HepG2 (cell line): ENCODE data around the gene DPY30. TPM values are rescaled to one million over a fixed set of nuclear protein-coding genes. Genes with fewer than 3 reads are reported as not detected.

Source experiments
- ATAC-seq: fragments of 200-7000 bp; cut with Tn5 transposase; 3 replicates; pipeline ENCODE4 v1.9.1; 2020; ENCODE audit warnings: mild to moderate bottlenecking, moderate library complexity
- BruUV-seq: library from RNA; stranded (reverse); fragments of 400-500 nt; replicated peaks from 2 replicates; lab custom pipeline; 2021; lab: Mats Ljungman, UMichigan
- CTCF ChIA-PET: fragments of 300-600 bp; formaldehyde crosslinking; extraction: SDS; loops from one replicate; lab custom pipeline; 2021; ENCODE audit warnings: low total read pairs, inconsistent platforms, low intra/inter-chr PET ratio; lab: Yijun Ruan, JAX
- POLR2A ChIA-PET: fragments of 350-600 bp; sonication (Branson Sonifier 250); formaldehyde crosslinking; loops from one replicate; lab custom pipeline; 2020; ENCODE audit warnings: antibody characterized with exemption, inconsistent platforms; lab: Yijun Ruan, JAX
- DNase-seq: peaks from one replicate; pipeline ENCODE4 v3.0.0-alpha.2; 2015; ENCODE audit warnings: low spot score
- FAIRE-seq: peaks from 3 replicates; lab custom pipeline; 2011; peaks lifted over from hg19 to GRCh38; lab: Jason Lieb, UNC
- H2AFZ ChIP-seq: one replicate; pipeline ENCODE4 v1.6.1; 2011; ENCODE audit warnings: low read length, inconsistent platforms
- H3K27ac ChIP-seq: fragments of 300-600 bp; 3 replicates; pipeline ENCODE4 v1.8.0; 2011; ENCODE audit warnings: mixed run types, mild to moderate bottlenecking, mixed read lengths, low read length, inconsistent platforms; ENCODE audit not compliant: insufficient read depth; ENCODE audit errors: extremely low read length
- H3K27me3 ChIP-seq, 2 experiments: fragments of 200-600 bp in 1 of 2; 2 replicates in 1 of 2; 3 replicates in 1 of 2; pipeline versions ENCODE4 v1.6.0 to v1.8.0; 2011; ENCODE audit warnings: low read length in 2 of 2, mild to moderate bottlenecking in 2 of 2, moderate library complexity in 2 of 2, inconsistent platforms in 1 of 2; ENCODE audit not compliant: insufficient read depth in 2 of 2, control insufficient read depth in 1 of 2
- H3K36me3 ChIP-seq, 2 experiments: fragments of 200-600 bp in 1 of 2; replicated peaks in 1 of 2; 2 replicates in 1 of 2; 3 replicates in 1 of 2; pipeline versions ENCODE4 v1.5.1 to v1.8.0; 2011; ENCODE audit warnings: low read length in 2 of 2, inconsistent platforms in 1 of 2; ENCODE audit not compliant: insufficient read depth in 2 of 2, control insufficient read depth in 1 of 2
- H3K4me1 ChIP-seq: 2 replicates; pipeline ENCODE4 v1.5.1; 2012; ENCODE audit warnings: low read length, inconsistent platforms; ENCODE audit not compliant: insufficient read depth
- H3K4me2 ChIP-seq: 2 replicates; pipeline ENCODE4 v1.6.0; 2011; ENCODE audit warnings: low read depth, low read length, inconsistent platforms
- H3K4me3 ChIP-seq, 3 experiments: fragments of 200-600 bp in 1 of 3; sonication (generic), shearing (Covaris generic) in 1 of 3; replicated peaks in 1 of 3; 2 replicates each; pipeline ENCODE4 v1.5.1; 2011 to 2016; ENCODE audit warnings: low read length in 3 of 3, inconsistent platforms in 2 of 3, low read depth in 2 of 3, mild to moderate bottlenecking in 2 of 3, control low read depth in 1 of 3, mixed read lengths in 1 of 3; ENCODE audit not compliant: insufficient read depth in 1 of 3
- H3K79me2 ChIP-seq: one replicate; pipeline ENCODE4 v1.6.1; 2011; ENCODE audit warnings: low read length, inconsistent platforms; ENCODE audit not compliant: insufficient read depth
- H3K9ac ChIP-seq: 2 replicates; pipeline ENCODE4 v1.6.0; 2011; ENCODE audit warnings: mild to moderate bottlenecking, low read depth, low read length, inconsistent platforms; ENCODE audit not compliant: insufficient read depth
- H3K9me3 ChIP-seq: 2 replicates; pipeline ENCODE4 v1.5.1; 2012; ENCODE audit warnings: mild to moderate bottlenecking, low read length
- H4K20me1 ChIP-seq: 2 replicates; pipeline ENCODE4 v1.6.0; 2011; ENCODE audit warnings: inconsistent platforms, mild to moderate bottlenecking, low read length, moderate library complexity; ENCODE audit not compliant: insufficient read depth
- FOXA3 ChIP-seq: IDR thresholded peaks from 2 replicates; pipeline ENCODE4 v1.6.1; 2016; ENCODE audit warnings: missing genetic modification reagents, missing compliant biosample characterization
- GRHL1 ChIP-seq: sonication (generic); formaldehyde crosslinking; conservative IDR thresholded peaks from 2 replicates; pipeline ENCODE4 v1.8.0; 2022; ENCODE audit warnings: missing genetic modification reagents
- HNF4G ChIP-seq, 2 experiments: sonication (generic) in 1 of 2; formaldehyde crosslinking in 1 of 2; IDR thresholded peaks; 2 replicates each; pipeline versions ENCODE4 v1.4.0 to v1.6.1; 2011 to 2020; ENCODE audit warnings: borderline replicate concordance in 2 of 2, low read depth in 2 of 2, mild to moderate bottlenecking in 2 of 2, low read length in 1 of 2, missing genetic modification reagents in 1 of 2, moderate library complexity in 1 of 2
- KDM4B ChIP-seq: sonication (generic); formaldehyde crosslinking; IDR thresholded peaks from 2 replicates; pipeline ENCODE4 v1.4.0; 2020; ENCODE audit warnings: missing genetic modification reagents
- KLF15 ChIP-seq: sonication (generic); formaldehyde crosslinking; IDR thresholded peaks from 2 replicates; pipeline ENCODE4 v1.8.1; 2023; ENCODE audit warnings: borderline replicate concordance, mild to moderate bottlenecking, inconsistent platforms, missing genetic modification reagents, mixed read lengths
- TBX2 ChIP-seq: sonication (generic); formaldehyde crosslinking; IDR thresholded peaks from 2 replicates; pipeline ENCODE4 v1.5.0; 2020; ENCODE audit warnings: missing genetic modification reagents, mild to moderate bottlenecking, borderline replicate concordance
- ZNF10 ChIP-seq: sonication (generic); formaldehyde crosslinking; IDR thresholded peaks from 2 replicates; pipeline ENCODE4 v1.4.0; 2020; ENCODE audit warnings: mild to moderate bottlenecking, low read depth, missing genetic modification reagents, borderline replicate concordance
- ZNF160 ChIP-seq: sonication (generic); formaldehyde crosslinking; IDR thresholded peaks from 2 replicates; pipeline ENCODE4 v1.8.0; 2022; ENCODE audit warnings: mild to moderate bottlenecking, inconsistent platforms, missing genetic modification reagents
- ZNF224 ChIP-seq: sonication (generic); formaldehyde crosslinking; IDR thresholded peaks from 2 replicates; pipeline ENCODE4 v1.5.0; 2020; ENCODE audit warnings: mild to moderate bottlenecking, missing genetic modification reagents
- ZNF33A ChIP-seq: sonication (generic); formaldehyde crosslinking; IDR thresholded peaks from 2 replicates; pipeline ENCODE4 v1.5.1; 2020; ENCODE audit warnings: missing genetic modification reagents, mild to moderate bottlenecking, moderate library complexity, borderline replicate concordance
- ZNF383 ChIP-seq: sonication (generic); formaldehyde crosslinking; IDR thresholded peaks from 2 replicates; pipeline ENCODE4 v1.4.0; 2020; ENCODE audit warnings: missing genetic modification reagents, mild to moderate bottlenecking, borderline replicate concordance
- ZNF552 ChIP-seq: sonication (generic); formaldehyde crosslinking; IDR thresholded peaks from 2 replicates; pipeline ENCODE4 v1.9.0; 2022; ENCODE audit warnings: missing genetic modification reagents, mild to moderate bottlenecking, borderline replicate concordance
- WGBS: methylation state at CpG from one replicate; pipeline ENCODE4 v1.1.6; 2017; ENCODE audit warnings: low lambda C conversion rate; 5-methylcytosine and 5-hydroxymethylcytosine counted together
- in situ Hi-C: cut with HindIII; loops from 2 replicates; pipeline ENCODE4 v1.10.0; 2017; ENCODE audit warnings: low pct_unique_long_range_greater_than_20kb; ENCODE audit not compliant: extremely low pct_ligation_motif_present
- intact Hi-C: fragments of 100-400 bp; cut with micrococcal nuclease; formaldehyde crosslinking; loops from one replicate; pipeline ENCODE4 v1.10.0; 2022; ENCODE audit not compliant: unreplicated experiment
- polyA plus RNA-seq, 8 experiments: library from polyadenylated mRNA; depleted of rRNA in 3 of 8; stranded (reverse) in 7 of 8; unstranded in 1 of 8; fragments of >200 nt; fragmentation: Illumina TruSeq in 4 of 8; extraction: Trizol in 4 of 8; gene quantifications; 2 replicates each; pipeline versions ENCODE4 v1.2.1 to v1.2.3, GENCODE V29; 2011 to 2016; ENCODE audit warnings: low read depth in 4 of 8, missing spikeins in 1 of 8, mixed read lengths in 1 of 8; ENCODE audit not compliant: insufficient read depth in 1 of 8
- total RNA-seq, 5 experiments: library from RNA; depleted of rRNA; stranded (reverse); fragments of >200 nt; fragmentation: Illumina TruSeq; extraction: Trizol; gene quantifications; 2 replicates each; pipeline ENCODE4 v1.2.3, GENCODE V29; 2016; ENCODE audit warnings: low read depth in 1 of 5
- TF ChIP-seq, protein P1 (sequence below): sonication (generic); formaldehyde crosslinking; IDR thresholded peaks from 2 replicates; pipeline ENCODE4 v1.5.0; 2020; ENCODE audit warnings: mild to moderate bottlenecking, missing genetic modification reagents
- TF ChIP-seq, protein P2 (sequence below): sonication (generic); formaldehyde crosslinking; IDR thresholded peaks from 2 replicates; pipeline ENCODE4 v1.5.1; 2020; ENCODE audit warnings: mild to moderate bottlenecking, missing genetic modification reagents
- TF ChIP-seq, protein P3 (sequence below): sonication (generic); formaldehyde crosslinking; IDR thresholded peaks from 2 replicates; pipeline ENCODE4 v1.5.0; 2020; ENCODE audit warnings: missing genetic modification reagents

The DPY30 gene
- total and polyA plus RNA-seq, 2 of the 13 experiments (the other 11 are each of a cell fraction or from before 2014, with no cell fraction given) = 98.1 to 118 TPM

GRCh38 chr2:32060266-32060665, 20.7 kb upstream of the DPY30 start:
- BruUV-seq = no TSS peak
- ChIA-PET POLR2A (interaction anchor here (2.9 kb wide), 1 partner anchor 21 kb away, joined by 8 read pairs; the partner anchor contains the start of gene DPY30), CTCF (no interaction called here)
- FAIRE-seq (no peak), ATAC-seq (no peak), DNase-seq (no peak)
- intact Hi-C loops (loop anchor here (5.0 to 10.0 kb wide), 2 partner anchors 135 to 267 kb away; no protein-coding TSS in a partner anchor), in situ Hi-C loops (no loop called here)
- Histone ChIP-seq H3K4me3 (no peak overlapping the region), H3K27ac (no peak overlapping the region), H4K20me1 (no peaks in the 10 kb centered on the region), H3K4me2 (no peak overlapping the region), H2AFZ (no peak overlapping the region), H3K27me3 (no peaks in the 10 kb centered on the region; a peak in 1 of 5 replicates), H3K79me2 (peaks cover 8% of the 10 kb centered on the region), H3K4me1 (peaks cover 26% of the 10 kb centered on the region), H3K9me3 (no peaks in the 10 kb centered on the region), H3K9ac (no peak overlapping the region), H3K36me3 (no peaks in the 10 kb centered on the region)
- TF ChIP-seq, protein P1, sequence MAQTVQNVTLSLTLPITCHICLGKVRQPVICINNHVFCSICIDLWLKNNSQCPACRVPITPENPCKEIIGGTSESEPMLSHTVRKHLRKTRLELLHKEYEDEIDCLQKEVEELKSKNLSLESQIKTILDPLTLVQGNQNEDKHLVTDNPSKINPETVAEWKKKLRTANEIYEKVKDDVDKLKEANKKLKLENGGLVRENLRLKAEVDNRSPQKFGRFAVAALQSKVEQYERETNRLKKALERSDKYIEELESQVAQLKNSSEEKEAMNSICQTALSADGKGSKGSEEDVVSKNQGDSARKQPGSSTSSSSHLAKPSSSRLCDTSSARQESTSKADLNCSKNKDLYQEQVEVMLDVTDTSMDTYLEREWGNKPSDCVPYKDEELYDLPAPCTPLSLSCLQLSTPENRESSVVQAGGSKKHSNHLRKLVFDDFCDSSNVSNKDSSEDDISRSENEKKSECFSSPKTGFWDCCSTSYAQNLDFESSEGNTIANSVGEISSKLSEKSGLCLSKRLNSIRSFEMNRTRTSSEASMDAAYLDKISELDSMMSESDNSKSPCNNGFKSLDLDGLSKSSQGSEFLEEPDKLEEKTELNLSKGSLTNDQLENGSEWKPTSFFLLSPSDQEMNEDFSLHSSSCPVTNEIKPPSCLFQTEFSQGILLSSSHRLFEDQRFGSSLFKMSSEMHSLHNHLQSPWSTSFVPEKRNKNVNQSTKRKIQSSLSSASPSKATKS (CRISPR knock-in tag) = no peak
- no peak for TF ChIP-seq KLF15 (CRISPR knock-in tag)
- TF ChIP-seq, protein P2, sequence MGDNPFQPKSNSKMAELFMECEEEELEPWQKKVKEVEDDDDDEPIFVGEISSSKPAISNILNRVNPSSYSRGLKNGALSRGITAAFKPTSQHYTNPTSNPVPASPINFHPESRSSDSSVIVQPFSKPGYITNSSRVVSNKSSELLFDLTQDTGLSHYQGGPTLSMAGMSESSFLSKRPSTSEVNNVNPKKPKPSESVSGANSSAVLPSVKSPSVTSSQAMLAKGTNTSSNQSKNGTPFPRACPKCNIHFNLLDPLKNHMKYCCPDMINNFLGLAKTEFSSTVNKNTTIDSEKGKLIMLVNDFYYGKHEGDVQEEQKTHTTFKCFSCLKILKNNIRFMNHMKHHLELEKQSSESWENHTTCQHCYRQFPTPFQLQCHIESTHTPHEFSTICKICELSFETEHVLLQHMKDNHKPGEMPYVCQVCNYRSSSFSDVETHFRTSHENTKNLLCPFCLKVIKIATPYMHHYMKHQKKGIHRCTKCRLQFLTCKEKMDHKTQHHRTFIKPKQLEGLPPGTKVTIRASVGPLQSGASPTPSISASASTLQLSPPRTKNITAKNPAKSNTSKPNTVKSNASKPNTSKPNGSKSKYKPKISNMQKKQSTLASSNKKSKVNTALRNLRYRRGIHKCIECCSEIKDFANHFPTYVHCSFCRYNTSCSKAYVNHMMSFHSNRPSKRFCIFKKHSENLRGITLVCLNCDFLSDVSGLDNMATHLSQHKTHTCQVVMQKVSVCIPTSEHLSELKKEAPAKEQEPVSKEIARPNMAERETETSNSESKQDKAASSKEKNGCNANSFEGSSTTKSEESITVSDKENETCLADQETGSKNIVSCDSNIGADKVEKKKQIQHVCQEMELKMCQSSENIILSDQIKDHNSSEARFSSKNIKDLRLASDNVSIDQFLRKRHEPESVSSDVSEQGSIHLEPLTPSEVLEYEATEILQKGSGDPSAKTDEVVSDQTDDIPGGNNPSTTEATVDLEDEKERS (CRISPR knock-in tag) = no peak
- TF ChIP-seq KDM4B (CRISPR knock-in tag) = no peak
- no peak for TF ChIP-seq ZNF552 (CRISPR knock-in tag)
- TF ChIP-seq, protein P3, sequence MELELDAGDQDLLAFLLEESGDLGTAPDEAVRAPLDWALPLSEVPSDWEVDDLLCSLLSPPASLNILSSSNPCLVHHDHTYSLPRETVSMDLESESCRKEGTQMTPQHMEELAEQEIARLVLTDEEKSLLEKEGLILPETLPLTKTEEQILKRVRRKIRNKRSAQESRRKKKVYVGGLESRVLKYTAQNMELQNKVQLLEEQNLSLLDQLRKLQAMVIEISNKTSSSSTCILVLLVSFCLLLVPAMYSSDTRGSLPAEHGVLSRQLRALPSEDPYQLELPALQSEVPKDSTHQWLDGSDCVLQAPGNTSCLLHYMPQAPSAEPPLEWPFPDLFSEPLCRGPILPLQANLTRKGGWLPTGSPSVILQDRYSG = no peak
- TF ChIP-seq ZNF10 (CRISPR knock-in tag) = no peak
- no peak for TF ChIP-seq HNF4G (IDR thresholded peaks at IDR 0.05; ENCODE audit: borderline replicate concordance, low read depth, low read length)
- TF ChIP-seq HNF4G (CRISPR knock-in tag; IDR thresholded peaks at IDR 0.05; ENCODE audit: borderline replicate concordance, low read depth) = no peak
- TF ChIP-seq FOXA3 (CRISPR knock-in tag) = no peak
- TF ChIP-seq TBX2 = no peak
- TF ChIP-seq ZNF33A (CRISPR knock-in tag) = no peak
- no peak for TF ChIP-seq ZNF160 (CRISPR knock-in tag)
- TF ChIP-seq GRHL1 (CRISPR knock-in tag) = no peak
- TF ChIP-seq ZNF383 (CRISPR knock-in tag) = no peak
- TF ChIP-seq ZNF224 (CRISPR knock-in tag) = no peak
- WGBS = 74% methylated on average over 2 of the region's 2 CpGs
